GM12878 (cell line): Measurements from ENCODE around the gene MRPL46. TPM values are rescaled to one million over a fixed set of nuclear protein-coding genes. Genes with fewer than 3 reads are reported as not detected.

Experiments
- ATAC-seq: fragments of 200-7000 bp; cut with Tn5 transposase; 3 replicates; pipeline ENCODE4 v1.9.1; 2020; ENCODE audit warnings: mild to moderate bottlenecking, moderate library complexity
- BruUV-seq: library from RNA; stranded (reverse); fragments of 400-500 nt; replicated peaks from 2 replicates; lab custom pipeline; 2021; lab: Mats Ljungman, UMichigan
- CTCF ChIA-PET: fragments of 300-600 bp; sonication (Branson Sonifier 250); formaldehyde crosslinking; extraction: SDS; loops from one replicate; lab custom pipeline; 2021; ENCODE audit warnings: inconsistent platforms; lab: Yijun Ruan, JAX
- POLR2A ChIA-PET: fragments of 350-600 bp; formaldehyde crosslinking; extraction: SDS; loops from one replicate; lab custom pipeline; 2021; ENCODE audit warnings: inconsistent platforms; lab: Charles Lee
- RAD21 ChIA-PET: fragments of 300-600 bp; sonication (Branson Sonifier 250); formaldehyde crosslinking; loops from one replicate; lab custom pipeline; 2023; ENCODE audit warnings: antibody characterized with exemption; ENCODE audit not compliant: unreplicated experiment; lab: Charles Lee
- SMC1A ChIA-PET: fragments of 300-600 bp; sonication (Branson Sonifier 250); formaldehyde crosslinking; loops from one replicate; lab custom pipeline; 2023; ENCODE audit not compliant: unreplicated experiment, uncharacterized antibody; lab: Charles Lee
- DNase-seq: peaks from one replicate; pipeline ENCODE4 v3.0.0-alpha.2; 2011; ENCODE audit warnings: low read depth, low spot score
- FAIRE-seq: peaks from 3 replicates; lab custom pipeline; 2011; peaks lifted over from hg19 to GRCh38; lab: Jason Lieb, UNC
- H2AFZ ChIP-seq: 2 replicates; pipeline ENCODE4 v1.6.0; 2011; ENCODE audit warnings: low read depth, low read length, control low read depth; ENCODE audit not compliant: control insufficient read depth
- H3K27ac ChIP-seq: 2 replicates; pipeline ENCODE4 v1.5.1; 2011; ENCODE audit warnings: control low read depth; ENCODE audit not compliant: control insufficient read depth, insufficient read depth
- H3K27me3 ChIP-seq, 2 experiments: replicated peaks in 1 of 2; 2 replicates each; pipeline versions ENCODE4 v1.6.0 to v1.6.1; 2011; ENCODE audit warnings: low read length in 1 of 2; ENCODE audit not compliant: control insufficient read depth in 2 of 2, insufficient read depth in 2 of 2
- H3K36me3 ChIP-seq, 2 experiments: 2 replicates each; pipeline ENCODE4 v1.5.1; 2011; ENCODE audit warnings: low read length in 1 of 2; ENCODE audit not compliant: control insufficient read depth in 2 of 2, insufficient read depth in 2 of 2
- H3K4me1 ChIP-seq: 2 replicates; pipeline ENCODE4 v1.6.1; 2011; ENCODE audit warnings: mild to moderate bottlenecking, low read length, moderate library complexity, mixed read lengths; ENCODE audit not compliant: control insufficient read depth, insufficient read depth
- H3K4me2 ChIP-seq: 2 replicates; pipeline ENCODE4 v1.6.0; 2011; ENCODE audit warnings: control low read depth; ENCODE audit not compliant: control insufficient read depth, insufficient read depth
- H3K4me3 ChIP-seq: fragments of 200-600 bp; sonication (generic); 2 replicates; pipeline ENCODE4 v1.5.1; 2016
- H3K79me2 ChIP-seq: 2 replicates; pipeline ENCODE4 v1.6.0; 2011; ENCODE audit warnings: low read length; ENCODE audit not compliant: control insufficient read depth, insufficient read depth
- H3K9ac ChIP-seq: 2 replicates; pipeline ENCODE4 v1.8.0; 2011; ENCODE audit warnings: low read length, control low read depth, mixed read lengths; ENCODE audit not compliant: control insufficient read depth, insufficient read depth
- H3K9me3 ChIP-seq: replicated peaks from 3 replicates; pipeline ENCODE4 v1.5.1; 2011; ENCODE audit warnings: mild to moderate bottlenecking, low read length; ENCODE audit not compliant: control insufficient read depth, insufficient read depth
- H4K20me1 ChIP-seq: 2 replicates; pipeline ENCODE4 v1.6.0; 2011; ENCODE audit not compliant: control insufficient read depth, insufficient read depth
- CBFB ChIP-seq: IDR thresholded peaks from 2 replicates; pipeline ENCODE4 v1.6.1; 2016; ENCODE audit warnings: antibody characterized with exemption, low read depth
- CBX5 ChIP-seq: sonication (generic); IDR thresholded peaks from 2 replicates; pipeline ENCODE4 v1.6.1; 2016; ENCODE audit warnings: low read depth, moderate library complexity, mild to moderate bottlenecking, inconsistent platforms
- CREM ChIP-seq: IDR thresholded peaks from 2 replicates; pipeline ENCODE4 v1.6.1; 2014; ENCODE audit warnings: antibody characterized with exemption, low read depth
- EED ChIP-seq: sonication (generic); IDR thresholded peaks from 2 replicates; pipeline ENCODE4 v1.6.1; 2016; ENCODE audit warnings: antibody characterized with exemption, low read depth
- FOXK2 ChIP-seq: fragments of 450-650 bp; IDR thresholded peaks from 2 replicates; pipeline ENCODE4 v1.6.1; 2017; ENCODE audit warnings: mild to moderate bottlenecking, moderate library complexity
- JUNB ChIP-seq: IDR thresholded peaks from 2 replicates; pipeline ENCODE4 v1.6.1; 2016; ENCODE audit warnings: antibody characterized with exemption, mild to moderate bottlenecking
- JUND ChIP-seq: IDR thresholded peaks from 2 replicates; pipeline ENCODE4 v1.6.1; 2012; ENCODE audit warnings: low read depth, mild to moderate bottlenecking, low read length, improper control_type of control experiment, moderate library complexity
- RAD21 ChIP-seq: IDR thresholded peaks from 2 replicates; pipeline ENCODE4 v1.6.1; 2011; ENCODE audit warnings: mild to moderate bottlenecking, low read depth, low read length, moderate library complexity; ENCODE audit not compliant: insufficient read depth
- RUNX3 ChIP-seq: IDR thresholded peaks from 2 replicates; pipeline ENCODE4 v1.6.1; 2012; ENCODE audit warnings: low read length, inconsistent platforms
- SMAD5 ChIP-seq: IDR thresholded peaks from 2 replicates; pipeline ENCODE4 v1.6.1; 2016; ENCODE audit warnings: antibody characterized with exemption, low read depth
- SUZ12 ChIP-seq: fragments of 200-600 bp; sonication (generic); IDR thresholded peaks from one replicate; pipeline ENCODE4 v1.6.1; 2018; ENCODE audit warnings: antibody characterized with exemption, mild to moderate bottlenecking; ENCODE audit not compliant: unreplicated experiment
- ZNF274 ChIP-seq: IDR thresholded peaks from one replicate; pipeline ENCODE4 v1.8.0; 2011; ENCODE audit not compliant: insufficient read length, insufficient read depth
- WGBS: methylation state at CpG from one replicate; pipeline ENCODE4 v1.1.6; 2016; ENCODE audit warnings: low lambda C conversion rate; ENCODE audit not compliant: insufficient replicate concordance, insufficient coverage; ENCODE audit errors: missing lambda C conversion rate; 5-methylcytosine and 5-hydroxymethylcytosine counted together
- in situ Hi-C: fragments of 300-500 bp; cut with MboI; formaldehyde crosslinking; loops from 9 replicates; pipeline ENCODE4 v1.14.3; 2018; ENCODE audit warnings: mixed read lengths
- intact Hi-C: fragments of 100-400 bp; cut with micrococcal nuclease; formaldehyde crosslinking; loops from one replicate; pipeline ENCODE4 v1.14.2; 2022; ENCODE audit not compliant: unreplicated experiment
- polyA plus RNA-seq, 11 experiments: library from polyadenylated mRNA; depleted of rRNA in 4 of 11; unstranded in 6 of 11; stranded (reverse) in 5 of 11; fragments of >200 nt; fragmentation: Nextera tagmentation in 4 of 11; fragmentation: Illumina TruSeq in 1 of 11; extraction: Ambion mirVana in 4 of 11; extraction: Trizol in 1 of 11; gene quantifications; 1 replicate in 1 of 11; 2 replicates in 10 of 11; pipeline versions ENCODE4 v1.2.1 to v1.2.3, GENCODE V29; 2011 to 2016; ENCODE audit warnings: inconsistent platforms in 2 of 11, missing spikeins in 2 of 11, low read depth in 1 of 11
- total RNA-seq, 4 experiments: library from RNA; depleted of rRNA in 3 of 4; stranded (reverse); fragments of >200 nt in 3 of 4; fragmentation: Illumina TruSeq in 1 of 4; extraction: Trizol in 1 of 4; gene quantifications; 2 replicates each; pipeline versions ENCODE4 v1.2.1 to v1.2.3, GENCODE V29; 2013 to 2021
- TF ChIP-seq, protein P1 (sequence below): fragments of 450-650 bp; IDR thresholded peaks from 2 replicates; pipeline ENCODE4 v1.6.1; 2016; ENCODE audit warnings: mild to moderate bottlenecking
- TF ChIP-seq, protein P2 (sequence below): fragments of 150-350 bp; IDR thresholded peaks from 2 replicates; pipeline ENCODE4 v1.6.1; 2016; ENCODE audit warnings: low read depth, low read length

Gene MRPL46
- total and polyA plus RNA-seq, 10 of the 15 experiments (the other 5 are each of a cell fraction or from before 2014, with no cell fraction given) = 37.4 to 96.7 (median 52.9) TPM

GRCh38 chr15:88447206-88447605 is 20.0 kb downstream of the MRPL46 start:
- Histone ChIP-seq H3K4me3 (no peak overlapping the region), H3K27ac (no peak overlapping the region), H4K20me1 (no peaks in the 10 kb centered on the region), H3K79me2 (no peaks in the 10 kb centered on the region), H2AFZ (no peak overlapping the region), H3K36me3 (no peaks in the 10 kb centered on the region), H3K9ac (no peak overlapping the region), H3K4me2 (no peak overlapping the region), H3K27me3 (no peaks in the 10 kb centered on the region; a peak in 1 of 4 replicates), H3K4me1 (no peaks in the 10 kb centered on the region), H3K9me3 (no peaks in the 10 kb centered on the region; the same call in 2 of the 3 replicates)
- CTCF ChIA-PET = interaction anchor here (0.8 to 1.0 kb wide), 2 partner anchors 8 to 436 kb away, joined by 3 to 4 read pairs; no protein-coding TSS in a partner anchor
- POLR2A ChIA-PET = no interaction called here
- intact Hi-C loops = no loop called here
- FAIRE-seq (no peak), DNase-seq (no peak), ATAC-seq (no peak)
- BruUV-seq = no TSS peak
- 0% methylated on average over 1 of the region's 1 CpG for WGBS
- in situ Hi-C loops = no loop called here
- RAD21 ChIA-PET = no interaction called here
- SMC1A ChIA-PET = no interaction called here
- TF ChIP-seq, protein P1, sequence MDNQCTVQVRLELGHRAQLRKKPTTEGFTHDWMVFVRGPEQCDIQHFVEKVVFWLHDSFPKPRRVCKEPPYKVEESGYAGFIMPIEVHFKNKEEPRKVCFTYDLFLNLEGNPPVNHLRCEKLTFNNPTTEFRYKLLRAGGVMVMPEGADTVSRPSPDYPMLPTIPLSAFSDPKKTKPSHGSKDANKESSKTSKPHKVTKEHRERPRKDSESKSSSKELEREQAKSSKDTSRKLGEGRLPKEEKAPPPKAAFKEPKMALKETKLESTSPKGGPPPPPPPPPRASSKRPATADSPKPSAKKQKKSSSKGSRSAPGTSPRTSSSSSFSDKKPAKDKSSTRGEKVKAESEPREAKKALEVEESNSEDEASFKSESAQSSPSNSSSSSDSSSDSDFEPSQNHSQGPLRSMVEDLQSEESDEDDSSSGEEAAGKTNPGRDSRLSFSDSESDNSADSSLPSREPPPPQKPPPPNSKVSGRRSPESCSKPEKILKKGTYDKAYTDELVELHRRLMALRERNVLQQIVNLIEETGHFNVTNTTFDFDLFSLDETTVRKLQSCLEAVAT = no peak

DNA sequence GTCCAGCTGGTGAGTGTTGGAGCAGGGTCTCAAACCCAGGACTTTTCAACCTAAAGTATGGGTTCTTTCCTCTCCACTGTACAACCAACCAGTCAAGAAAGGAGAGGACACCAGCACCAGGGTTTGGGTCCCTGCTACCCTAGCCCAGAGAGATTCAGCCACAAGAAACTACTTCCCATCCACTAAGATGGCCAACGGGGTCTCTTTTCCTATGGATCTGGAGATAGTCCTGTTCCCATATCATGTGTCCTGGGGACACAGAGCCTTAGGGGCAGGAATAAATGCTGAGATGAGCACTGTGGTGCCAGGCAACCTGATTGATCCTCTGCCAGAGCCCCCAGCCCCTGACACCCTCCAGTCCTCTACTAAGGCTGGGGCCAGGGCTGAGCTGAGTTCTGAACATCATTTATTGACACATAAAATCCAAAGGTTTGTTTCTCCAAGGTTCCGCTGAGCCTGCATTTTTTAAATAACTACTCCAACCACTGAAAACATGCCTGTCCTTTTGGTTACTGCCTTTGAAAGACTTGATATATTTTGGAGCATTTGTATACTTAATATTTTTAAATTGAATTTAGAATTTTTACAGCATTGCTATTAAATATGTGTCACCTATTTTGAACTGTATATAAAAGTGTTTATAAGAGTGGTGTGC is 26.0 kb downstream of the MRPL46 start:
- no peak overlapping the region for H3K9ac ChIP-seq
- in situ Hi-C loops (no loop called here), intact Hi-C loops (no loop called here)
- TF ChIP-seq, protein P2, sequence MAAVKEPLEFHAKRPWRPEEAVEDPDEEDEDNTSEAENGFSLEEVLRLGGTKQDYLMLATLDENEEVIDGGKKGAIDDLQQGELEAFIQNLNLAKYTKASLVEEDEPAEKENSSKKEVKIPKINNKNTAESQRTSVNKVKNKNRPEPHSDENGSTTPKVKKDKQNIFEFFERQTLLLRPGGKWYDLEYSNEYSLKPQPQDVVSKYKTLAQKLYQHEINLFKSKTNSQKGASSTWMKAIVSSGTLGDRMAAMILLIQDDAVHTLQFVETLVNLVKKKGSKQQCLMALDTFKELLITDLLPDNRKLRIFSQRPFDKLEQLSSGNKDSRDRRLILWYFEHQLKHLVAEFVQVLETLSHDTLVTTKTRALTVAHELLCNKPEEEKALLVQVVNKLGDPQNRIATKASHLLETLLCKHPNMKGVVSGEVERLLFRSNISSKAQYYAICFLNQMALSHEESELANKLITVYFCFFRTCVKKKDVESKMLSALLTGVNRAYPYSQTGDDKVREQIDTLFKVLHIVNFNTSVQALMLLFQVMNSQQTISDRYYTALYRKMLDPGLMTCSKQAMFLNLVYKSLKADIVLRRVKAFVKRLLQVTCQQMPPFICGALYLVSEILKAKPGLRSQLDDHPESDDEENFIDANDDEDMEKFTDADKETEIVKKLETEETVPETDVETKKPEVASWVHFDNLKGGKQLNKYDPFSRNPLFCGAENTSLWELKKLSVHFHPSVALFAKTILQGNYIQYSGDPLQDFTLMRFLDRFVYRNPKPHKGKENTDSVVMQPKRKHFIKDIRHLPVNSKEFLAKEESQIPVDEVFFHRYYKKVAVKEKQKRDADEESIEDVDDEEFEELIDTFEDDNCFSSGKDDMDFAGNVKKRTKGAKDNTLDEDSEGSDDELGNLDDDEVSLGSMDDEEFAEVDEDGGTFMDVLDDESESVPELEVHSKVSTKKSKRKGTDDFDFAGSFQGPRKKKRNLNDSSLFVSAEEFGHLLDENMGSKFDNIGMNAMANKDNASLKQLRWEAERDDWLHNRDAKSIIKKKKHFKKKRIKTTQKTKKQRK = no peak
- TF ChIP-seq FOXK2 (no peak), RAD21 (no peak), CBX5 (no peak), ZNF274 (no peak), SMAD5 (no peak), SUZ12 (no peak), JUNB (no peak), CREM (no peak), RUNX3 (no peak), EED (no peak), JUND (no peak), CBFB (no peak)

More for the DNA sequence above, 26.0 kb downstream of the MRPL46 start:
- H3K9me3 ChIP-seq = no peaks in the 10 kb centered on the region; the same call in 2 of the 3 replicates
- ChIA-PET POLR2A (no interaction called here), CTCF (no interaction called here), SMC1A (interaction anchor here (0.6 kb wide), 1 partner anchor 26 kb away, joined by 3 read pairs; no protein-coding TSS in a partner anchor), RAD21 (no interaction called here)
- no peaks in the 10 kb centered on the region for H3K4me1 ChIP-seq
- H3K4me3 ChIP-seq = no peak overlapping the region
- no peaks in the 10 kb centered on the region for H4K20me1 ChIP-seq
- no peak overlapping the region for H3K4me2 ChIP-seq
- H3K36me3 ChIP-seq = no peaks in the 10 kb centered on the region
- 26% methylated on average over 2 of the region's 2 CpGs for WGBS
- FAIRE-seq (no peak), DNase-seq (no peak), ATAC-seq (no peak)
- no peaks in the 10 kb centered on the region; a peak in 2 of 4 replicates for H3K27me3 ChIP-seq
- H3K27ac ChIP-seq = no peak overlapping the region
- no TSS peak for BruUV-seq
- no peak overlapping the region for H2AFZ ChIP-seq
- no peaks in the 10 kb centered on the region for H3K79me2 ChIP-seq
